Right renal pelvis (tissue), 4 donors: ENCODE measurements around the gene TSHZ2. TPM values are rescaled to one million over a fixed set of nuclear protein-coding genes. Genes with fewer than 3 reads are reported as not detected.

Experiments
- DNase-seq, 4 donors: peaks; one replicate each; pipeline ENCODE4 v3.0.0-alpha.2; 2013; ENCODE audit warnings: low read depth in 4 of 4, low spot score in 3 of 4, missing footprints in 1 of 4
- polyA plus RNA-seq, 4 donors: library from polyadenylated mRNA; unstranded; fragments of 120-200 nt; gene quantifications; one replicate each; pipeline ENCODE4 v1.2.1, GENCODE V29; 2013; ENCODE audit not compliant: insufficient read length in 4 of 4

TSHZ2 gene
- polyA plus RNA-seq, 4 donors: 12.6 to 14.2 (median 12.9) TPM

- DNase-seq: no peak
These were observed 214.5 kb downstream of the TSHZ2 start for GRCh38 chr20:53186635-53187034.

- peak; percentile 41 to 67 (median 51) for DNase-seq
These were observed 215.4 kb downstream of the TSHZ2 start for GRCh38 chr20:53187392-53188068.

GRCh38 chr20:53190225-53190624 is 218.1 kb downstream of the TSHZ2 start:
- no peak for DNase-seq

- DNase-seq: no peak
These were observed 219.8 kb downstream of the TSHZ2 start for GRCh38 chr20:53191957-53192356.

- no peak for DNase-seq
These were observed 222.4 kb downstream of the TSHZ2 start for GRCh38 chr20:53194306-53195290.

- no peak for DNase-seq
These were observed 223.9 kb downstream of the TSHZ2 start for GRCh38 chr20:53195876-53196610.

- no peak for DNase-seq
These were observed 229.4 kb downstream of the TSHZ2 start for GRCh38 chr20:53201588-53201987.

GRCh38 chr20:53202777-53203176 is 230.6 kb downstream of the TSHZ2 start:
- no peak for DNase-seq

- DNase-seq: no peak
These were observed 232.9 kb downstream of the TSHZ2 start for GRCh38 chr20:53205046-53205445.

- DNase-seq: no peak
These were observed 236.1 kb downstream of the TSHZ2 start for GRCh38 chr20:53208110-53208832.

GRCh38 chr20:53210041-53210440 is 237.9 kb downstream of the TSHZ2 start:
- DNase-seq: no peak

GRCh38 chr20:53210931-53211330 is 238.8 kb downstream of the TSHZ2 start:
- no peak for DNase-seq

GRCh38 chr20:53212018-53212417 is 239.9 kb downstream of the TSHZ2 start:
- no peak for DNase-seq

GRCh38 chr20:53214392-53214791 is 242.2 kb downstream of the TSHZ2 start:
- no peak for DNase-seq

GRCh38 chr20:53215166-53215565 is 243.0 kb downstream of the TSHZ2 start:
- DNase-seq: no peak

- no peak for DNase-seq
These were observed 244.3 kb downstream of the TSHZ2 start for GRCh38 chr20:53216478-53216855.

- DNase-seq: peak; percentile 44 to 72 (median 53)
These were observed 244.9 kb downstream of the TSHZ2 start for GRCh38 chr20:53216856-53217576.

GRCh38 chr20:53220482-53221307 is 248.5 kb downstream of the TSHZ2 start:
- no peak for DNase-seq

- no peak for DNase-seq
These were observed 249.6 kb downstream of the TSHZ2 start for GRCh38 chr20:53221731-53222130.
